ENCODE results near the gene GAL3ST2.

GAL3ST2 gene

GRCh38 chr2:241743620-241744019, 33.0 kb upstream of the GAL3ST2 start:
- Histone ChIP-seq H3K27me3 (ENCODE audit: low read length) (no peaks in the 10 kb centered on the region), H2AFZ (ENCODE audit: low read depth, low read length, severe bottlenecking) (no peak overlapping the region), H3K9me2 (replicated peaks; ENCODE audit: insufficient read depth, low read length) (no peaks in the 10 kb centered on the region), H3K27ac (ENCODE audit: low read depth, low read length) (no peak overlapping the region), H3K36me3 (ENCODE audit: low read length) (0 out of 2 replicates have a peak, but pooled peaks cover 3% of the 10 kb centered on the region), H3F3A (ENCODE audit: insufficient read depth) (no peaks in the 10 kb centered on the region), H3K9ac (ENCODE audit: low read length) (no peak overlapping the region), H3K4me2 (ENCODE audit: low read depth, low read length, poor library complexity, severe bottlenecking) (no peak overlapping the region), H3K79me2 (ENCODE audit: insufficient read depth, low read length) (no peaks in the 10 kb centered on the region; the same call in 1 of the 2 replicates), H4K20me1 (ENCODE audit: low read depth, low read length) (no peaks in the 10 kb centered on the region), H3K4me3 (ENCODE audit: insufficient read depth, low read length, poor library complexity, severe bottlenecking) (no peak overlapping the region), H3K9me3 (ENCODE audit: insufficient read depth, low read length) (no peaks in the 10 kb centered on the region)
- TF ChIP-seq EZH2phosphoT487 (conservative IDR thresholded peaks at IDR 0.05; ENCODE audit: low read length), result no peak
- TF ChIP-seq, protein P1, sequence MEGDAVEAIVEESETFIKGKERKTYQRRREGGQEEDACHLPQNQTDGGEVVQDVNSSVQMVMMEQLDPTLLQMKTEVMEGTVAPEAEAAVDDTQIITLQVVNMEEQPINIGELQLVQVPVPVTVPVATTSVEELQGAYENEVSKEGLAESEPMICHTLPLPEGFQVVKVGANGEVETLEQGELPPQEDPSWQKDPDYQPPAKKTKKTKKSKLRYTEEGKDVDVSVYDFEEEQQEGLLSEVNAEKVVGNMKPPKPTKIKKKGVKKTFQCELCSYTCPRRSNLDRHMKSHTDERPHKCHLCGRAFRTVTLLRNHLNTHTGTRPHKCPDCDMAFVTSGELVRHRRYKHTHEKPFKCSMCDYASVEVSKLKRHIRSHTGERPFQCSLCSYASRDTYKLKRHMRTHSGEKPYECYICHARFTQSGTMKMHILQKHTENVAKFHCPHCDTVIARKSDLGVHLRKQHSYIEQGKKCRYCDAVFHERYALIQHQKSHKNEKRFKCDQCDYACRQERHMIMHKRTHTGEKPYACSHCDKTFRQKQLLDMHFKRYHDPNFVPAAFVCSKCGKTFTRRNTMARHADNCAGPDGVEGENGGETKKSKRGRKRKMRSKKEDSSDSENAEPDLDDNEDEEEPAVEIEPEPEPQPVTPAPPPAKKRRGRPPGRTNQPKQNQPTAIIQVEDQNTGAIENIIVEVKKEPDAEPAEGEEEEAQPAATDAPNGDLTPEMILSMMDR (IDR thresholded peaks at IDR 0.05; ENCODE audit: insufficient read depth, low read length, poor library complexity, severe bottlenecking), result no peak

DNA sequence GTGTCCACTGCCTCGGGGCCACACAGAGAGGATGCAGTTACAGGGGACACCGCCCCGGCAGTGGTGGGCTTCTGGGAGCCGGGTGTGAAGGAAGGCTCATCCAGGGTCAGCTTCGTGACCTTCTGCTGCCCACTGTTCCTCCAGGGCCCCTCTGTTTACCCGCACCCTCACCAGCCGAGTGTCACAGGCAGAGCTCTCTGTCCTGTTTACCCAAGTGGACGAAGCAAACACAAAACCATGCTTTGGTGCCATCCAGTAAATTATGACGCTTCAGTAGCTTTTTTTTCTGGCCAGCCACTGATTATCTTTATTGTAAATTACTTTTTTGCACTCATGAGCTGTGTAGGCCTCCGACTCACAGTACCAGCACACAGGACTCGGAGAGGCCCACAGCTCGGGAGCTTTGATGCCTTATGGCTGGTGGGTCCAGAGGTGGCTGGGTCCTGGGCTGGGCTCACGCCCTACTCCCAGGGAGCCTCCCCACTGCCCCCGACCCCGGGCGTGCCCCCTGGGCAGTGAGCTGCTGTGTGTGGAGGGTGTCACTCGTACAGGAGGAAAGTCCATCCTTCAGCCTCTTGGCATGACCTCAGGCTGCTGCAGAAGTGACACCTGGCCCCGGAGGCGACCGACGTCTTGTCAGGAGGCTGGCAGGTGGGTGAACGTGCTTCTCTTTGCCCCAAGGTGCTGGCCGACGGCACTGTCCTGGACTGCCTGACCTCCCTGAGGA, 32.4 kb upstream of the GAL3ST2 start:
- Histone ChIP-seq H3K9ac (ENCODE audit: low read length) (no peak overlapping the region), H4K20me1 (ENCODE audit: low read depth, low read length) (no peaks in the 10 kb centered on the region), H3K36me3 (ENCODE audit: low read length) (0 out of 2 replicates have a peak, but pooled peaks cover 3% of the 10 kb centered on the region), H3K9me3 (ENCODE audit: insufficient read depth, low read length) (no peaks in the 10 kb centered on the region), H3K4me3 (ENCODE audit: insufficient read depth, low read length, poor library complexity, severe bottlenecking) (no peak overlapping the region), H3K4me2 (ENCODE audit: low read depth, low read length, poor library complexity, severe bottlenecking) (no peak overlapping the region), H3K79me2 (ENCODE audit: insufficient read depth, low read length) (no peaks in the 10 kb centered on the region; the same call in 1 of the 2 replicates), H2AFZ (ENCODE audit: low read depth, low read length, severe bottlenecking) (no peak overlapping the region), H3K27me3 (ENCODE audit: low read length) (no peaks in the 10 kb centered on the region), H3K27ac (ENCODE audit: low read depth, low read length) (no peak overlapping the region), H3K9me2 (replicated peaks; ENCODE audit: insufficient read depth, low read length) (no peaks in the 10 kb centered on the region), H3F3A (ENCODE audit: insufficient read depth) (no peaks in the 10 kb centered on the region)
- TF ChIP-seq, protein P1 (IDR thresholded peaks at IDR 0.05; ENCODE audit: insufficient read depth, low read length, poor library complexity, severe bottlenecking), result no peak
- TF ChIP-seq EZH2phosphoT487 (conservative IDR thresholded peaks at IDR 0.05; ENCODE audit: low read length), result no peak

GRCh38 chr2:241745276-241745675, 31.3 kb upstream of the GAL3ST2 start:
- Histone ChIP-seq H3K27ac (ENCODE audit: low read depth, low read length) (no peak overlapping the region), H3K79me2 (ENCODE audit: insufficient read depth, low read length) (no peaks in the 10 kb centered on the region; the same call in 1 of the 2 replicates), H3K9me2 (replicated peaks; ENCODE audit: insufficient read depth, low read length) (no peaks in the 10 kb centered on the region), H2AFZ (ENCODE audit: low read depth, low read length, severe bottlenecking) (no peak overlapping the region), H3K4me3 (ENCODE audit: insufficient read depth, low read length, poor library complexity, severe bottlenecking) (no peak overlapping the region), H4K20me1 (ENCODE audit: low read depth, low read length) (no peaks in the 10 kb centered on the region), H3K36me3 (ENCODE audit: low read length) (0 out of 2 replicates have a peak, but pooled peaks cover 3% of the 10 kb centered on the region), H3K27me3 (ENCODE audit: low read length) (no peaks in the 10 kb centered on the region), H3K4me2 (ENCODE audit: low read depth, low read length, poor library complexity, severe bottlenecking) (no peak overlapping the region), H3F3A (ENCODE audit: insufficient read depth) (no peaks in the 10 kb centered on the region), H3K9ac (ENCODE audit: low read length) (no peak overlapping the region), H3K9me3 (ENCODE audit: insufficient read depth, low read length) (no peaks in the 10 kb centered on the region)
- TF ChIP-seq, protein P1 (IDR thresholded peaks at IDR 0.05; ENCODE audit: insufficient read depth, low read length, poor library complexity, severe bottlenecking), result no peak
- no peak for TF ChIP-seq EZH2phosphoT487 (conservative IDR thresholded peaks at IDR 0.05; ENCODE audit: low read length)

All from SU-DHL-6 (cell line).